PC-9 (cell line): Measurements from ENCODE around the gene PALLD.

Source experiments
- EZH2 ChIP-seq: fragments of 200-600 bp; sonication (generic); IDR thresholded peaks from 2 replicates; pipeline ENCODE4 v1.8.0; 2017; ENCODE audit warnings: antibody characterized with exemption, low read depth
- TF ChIP-seq, protein P1 (sequence below): fragments of 200-600 bp; sonication (generic); conservative IDR thresholded peaks from 2 replicates; pipeline ENCODE4 v1.6.1; 2017; ENCODE audit warnings: mixed run types, antibody characterized with exemption, mild to moderate bottlenecking, moderate library complexity

DNA sequence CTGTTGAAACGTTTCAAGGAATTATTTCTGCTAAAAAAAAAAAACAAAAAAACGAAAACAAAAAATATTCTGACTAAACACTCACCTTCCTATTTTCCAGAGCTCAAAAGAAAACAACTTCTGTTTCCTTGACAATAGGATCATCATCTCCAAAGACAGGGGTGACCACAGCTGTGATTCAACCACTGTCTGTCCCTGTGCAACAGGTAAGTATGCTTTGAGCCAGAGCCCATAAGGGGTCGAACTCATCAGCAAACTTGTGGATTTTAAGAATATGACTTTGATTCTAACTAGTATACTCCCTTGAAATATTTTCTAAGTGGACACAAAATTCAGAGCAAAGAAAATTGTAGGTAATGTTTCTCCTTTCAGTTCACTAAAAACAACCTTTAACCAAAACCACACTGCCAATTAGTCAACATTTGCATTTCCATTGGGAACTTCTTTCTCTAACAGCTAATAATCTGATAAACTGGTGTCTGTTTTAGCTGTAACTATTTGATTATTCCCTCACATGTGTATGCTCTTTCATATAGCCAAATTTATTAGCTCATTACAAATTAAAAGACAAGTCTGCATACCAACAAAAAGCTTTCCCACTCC, 186.1 kb downstream of the PALLD start:
- TF ChIP-seq, protein P1, sequence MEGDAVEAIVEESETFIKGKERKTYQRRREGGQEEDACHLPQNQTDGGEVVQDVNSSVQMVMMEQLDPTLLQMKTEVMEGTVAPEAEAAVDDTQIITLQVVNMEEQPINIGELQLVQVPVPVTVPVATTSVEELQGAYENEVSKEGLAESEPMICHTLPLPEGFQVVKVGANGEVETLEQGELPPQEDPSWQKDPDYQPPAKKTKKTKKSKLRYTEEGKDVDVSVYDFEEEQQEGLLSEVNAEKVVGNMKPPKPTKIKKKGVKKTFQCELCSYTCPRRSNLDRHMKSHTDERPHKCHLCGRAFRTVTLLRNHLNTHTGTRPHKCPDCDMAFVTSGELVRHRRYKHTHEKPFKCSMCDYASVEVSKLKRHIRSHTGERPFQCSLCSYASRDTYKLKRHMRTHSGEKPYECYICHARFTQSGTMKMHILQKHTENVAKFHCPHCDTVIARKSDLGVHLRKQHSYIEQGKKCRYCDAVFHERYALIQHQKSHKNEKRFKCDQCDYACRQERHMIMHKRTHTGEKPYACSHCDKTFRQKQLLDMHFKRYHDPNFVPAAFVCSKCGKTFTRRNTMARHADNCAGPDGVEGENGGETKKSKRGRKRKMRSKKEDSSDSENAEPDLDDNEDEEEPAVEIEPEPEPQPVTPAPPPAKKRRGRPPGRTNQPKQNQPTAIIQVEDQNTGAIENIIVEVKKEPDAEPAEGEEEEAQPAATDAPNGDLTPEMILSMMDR: no peak
- TF ChIP-seq EZH2: no peak
